ENCODE measurements around the gene ME3. TPM values are rescaled to one million over a fixed set of nuclear protein-coding genes. Genes with fewer than 3 reads are reported as not detected.

Gene ME3
- polyA plus RNA-seq, 1 experiment = 7.1 TPM

DNA sequence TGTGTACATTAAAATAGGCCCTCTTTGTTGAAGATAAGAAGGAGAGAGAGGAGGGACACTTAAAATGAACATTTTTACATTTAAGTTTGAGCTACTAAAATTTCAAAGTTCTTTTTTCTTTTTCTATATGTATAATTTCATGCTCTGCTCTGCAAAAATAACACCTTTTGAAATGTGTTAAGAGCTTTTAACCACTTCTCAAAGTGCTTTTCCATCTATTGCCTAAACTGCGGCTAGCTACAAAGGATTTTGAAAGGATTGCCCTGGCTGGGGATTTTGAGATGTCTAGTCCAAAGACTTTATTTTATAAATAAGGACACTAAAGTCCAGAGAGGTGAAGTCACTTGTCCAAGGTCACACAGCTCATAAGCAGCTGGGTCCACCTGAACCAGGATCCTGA, 159.3 kb downstream of the ME3 start:
- Histone ChIP-seq H3K4me3 (ENCODE audit: low read depth, low read length) (no peak overlapping the region), H3K27ac (ENCODE audit: low read depth, low read length) (no peak overlapping the region), H3K27me3 (ENCODE audit: control insufficient read depth, insufficient read depth, low read length) (no peaks in the 10 kb centered on the region), H3K9me3 (ENCODE audit: control insufficient read depth, insufficient read depth, low read length) (peaks cover 4% of the 10 kb centered on the region; the same call in 1 of the 2 replicates)
- CTCF ChIA-PET = interaction anchor here (1.5 kb wide), 1 partner anchor 95 kb away, joined by 7 read pairs; no protein-coding TSS in a partner anchor
- POLR2A ChIA-PET = no interaction called here
- TF ChIP-seq, protein P1, sequence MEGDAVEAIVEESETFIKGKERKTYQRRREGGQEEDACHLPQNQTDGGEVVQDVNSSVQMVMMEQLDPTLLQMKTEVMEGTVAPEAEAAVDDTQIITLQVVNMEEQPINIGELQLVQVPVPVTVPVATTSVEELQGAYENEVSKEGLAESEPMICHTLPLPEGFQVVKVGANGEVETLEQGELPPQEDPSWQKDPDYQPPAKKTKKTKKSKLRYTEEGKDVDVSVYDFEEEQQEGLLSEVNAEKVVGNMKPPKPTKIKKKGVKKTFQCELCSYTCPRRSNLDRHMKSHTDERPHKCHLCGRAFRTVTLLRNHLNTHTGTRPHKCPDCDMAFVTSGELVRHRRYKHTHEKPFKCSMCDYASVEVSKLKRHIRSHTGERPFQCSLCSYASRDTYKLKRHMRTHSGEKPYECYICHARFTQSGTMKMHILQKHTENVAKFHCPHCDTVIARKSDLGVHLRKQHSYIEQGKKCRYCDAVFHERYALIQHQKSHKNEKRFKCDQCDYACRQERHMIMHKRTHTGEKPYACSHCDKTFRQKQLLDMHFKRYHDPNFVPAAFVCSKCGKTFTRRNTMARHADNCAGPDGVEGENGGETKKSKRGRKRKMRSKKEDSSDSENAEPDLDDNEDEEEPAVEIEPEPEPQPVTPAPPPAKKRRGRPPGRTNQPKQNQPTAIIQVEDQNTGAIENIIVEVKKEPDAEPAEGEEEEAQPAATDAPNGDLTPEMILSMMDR (IDR thresholded peaks at IDR 0.05; ENCODE audit: low read depth, low read length) = no peak
- no peak for DNase-seq (ENCODE audit: low read depth, low spot score)

DNA sequence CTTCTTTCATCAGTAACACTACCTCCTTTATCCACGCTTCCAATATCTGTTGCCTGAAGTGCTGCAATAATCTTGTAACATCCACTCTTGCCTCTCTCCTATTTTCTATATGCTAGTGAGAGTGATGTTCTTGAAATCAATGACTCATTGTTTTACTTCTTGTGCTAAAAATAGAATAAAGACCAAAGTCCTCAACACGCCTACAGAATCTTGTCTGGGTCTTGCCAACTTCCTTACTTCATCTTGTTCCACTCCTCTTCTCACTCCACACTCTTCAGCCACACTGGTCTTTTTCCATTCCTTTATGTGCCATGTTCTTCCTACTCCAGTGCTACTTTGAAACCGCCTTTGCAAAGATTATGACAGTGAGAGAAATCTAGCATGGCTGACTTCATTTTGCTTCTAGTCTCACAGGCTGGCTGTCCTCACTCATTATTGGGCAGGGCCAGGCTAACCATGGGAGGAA, 161.3 kb downstream of the ME3 start:
- no peaks in the 10 kb centered on the region for H3K27me3 ChIP-seq (ENCODE audit: control insufficient read depth, insufficient read depth, low read length)
- DNase-seq (ENCODE audit: low read depth, low spot score) = no peak
- TF ChIP-seq, protein P1 (IDR thresholded peaks at IDR 0.05; ENCODE audit: low read depth, low read length) = no peak
- CTCF ChIA-PET = no interaction called here
- H3K4me3 ChIP-seq (ENCODE audit: low read depth, low read length) = no peak overlapping the region
- no peak overlapping the region for H3K27ac ChIP-seq (ENCODE audit: low read depth, low read length)
- H3K9me3 ChIP-seq (ENCODE audit: control insufficient read depth, insufficient read depth, low read length) = peaks cover 4% of the 10 kb centered on the region; the same call in 1 of the 2 replicates
- POLR2A ChIA-PET = no interaction called here

DNA sequence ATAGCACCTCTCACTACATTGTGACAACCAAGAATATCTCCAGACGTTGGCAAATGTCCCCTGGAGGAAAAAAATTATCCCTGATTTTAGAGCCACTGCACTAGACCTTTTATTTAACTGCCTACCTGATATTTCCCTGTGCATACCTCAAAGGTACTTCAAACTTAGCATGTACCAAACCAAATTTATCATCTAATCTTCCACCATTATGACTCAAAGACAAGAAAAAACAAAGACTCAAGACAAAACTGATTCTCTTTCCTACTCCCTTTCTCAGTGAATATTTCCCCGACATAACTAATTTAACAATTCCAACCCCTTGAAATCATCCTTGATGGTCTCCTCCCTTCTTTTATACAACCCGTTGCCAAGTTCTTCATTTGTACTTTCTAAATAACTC, 161.7 kb downstream of the ME3 start:
- H3K27ac ChIP-seq (ENCODE audit: low read depth, low read length) = no peak overlapping the region
- ChIA-PET CTCF (no interaction called here), POLR2A (no interaction called here)
- TF ChIP-seq, protein P1 (IDR thresholded peaks at IDR 0.05; ENCODE audit: low read depth, low read length) = no peak
- H3K4me3 ChIP-seq (ENCODE audit: low read depth, low read length) = no peak overlapping the region
- H3K9me3 ChIP-seq (ENCODE audit: control insufficient read depth, insufficient read depth, low read length) = peaks cover 4% of the 10 kb centered on the region; the same call in 1 of the 2 replicates
- no peak for DNase-seq (ENCODE audit: low read depth, low spot score)
- no peaks in the 10 kb centered on the region for H3K27me3 ChIP-seq (ENCODE audit: control insufficient read depth, insufficient read depth, low read length)

DNA sequence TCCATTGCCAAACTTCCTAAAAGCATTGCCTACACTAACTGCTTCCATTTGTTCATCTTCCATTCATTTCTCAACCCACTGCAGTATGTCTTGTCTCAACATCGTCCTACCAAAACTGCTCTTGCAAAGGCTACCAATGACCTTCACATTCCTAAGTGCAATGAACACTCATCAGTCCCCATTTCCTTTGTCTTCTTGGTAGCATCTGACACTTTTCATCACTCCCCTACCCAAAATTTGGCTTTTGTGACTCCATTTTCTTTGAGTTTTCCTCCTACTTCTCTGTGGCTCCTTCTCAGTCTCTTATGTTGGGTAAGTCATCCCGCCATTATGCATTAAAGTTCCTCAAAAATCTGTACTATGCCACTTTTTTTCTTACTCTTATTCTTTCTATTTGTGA, 162.3 kb downstream of the ME3 start:
- Histone ChIP-seq H3K27me3 (ENCODE audit: control insufficient read depth, insufficient read depth, low read length) (no peaks in the 10 kb centered on the region), H3K27ac (ENCODE audit: low read depth, low read length) (no peak overlapping the region), H3K4me3 (ENCODE audit: low read depth, low read length) (no peak overlapping the region), H3K9me3 (ENCODE audit: control insufficient read depth, insufficient read depth, low read length) (peaks cover 4% of the 10 kb centered on the region; the same call in 1 of the 2 replicates)
- ChIA-PET CTCF (no interaction called here), POLR2A (no interaction called here)
- TF ChIP-seq, protein P1 (IDR thresholded peaks at IDR 0.05; ENCODE audit: low read depth, low read length) = no peak
- DNase-seq (ENCODE audit: low read depth, low spot score) = no peak

DNA sequence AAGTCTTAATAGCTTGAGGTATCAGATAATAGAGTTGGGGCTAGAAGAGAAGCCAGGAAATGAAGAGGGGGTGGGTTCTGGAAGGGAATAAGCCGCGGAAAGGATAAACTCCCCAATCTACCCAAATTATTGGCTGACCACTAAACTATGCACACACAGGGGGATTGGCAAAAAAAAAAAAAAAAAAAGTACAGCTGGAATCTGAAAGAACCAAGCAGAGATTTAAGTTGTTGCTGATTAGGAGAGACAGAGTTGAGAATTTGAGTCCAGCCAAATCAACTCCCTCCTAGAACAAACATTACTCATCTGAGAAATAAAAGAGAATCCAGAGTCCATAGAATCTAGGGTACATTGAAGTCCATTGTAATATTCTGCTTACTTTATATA, 162.8 kb downstream of the ME3 start:
- POLR2A ChIA-PET = no interaction called here
- TF ChIP-seq, protein P1 (IDR thresholded peaks at IDR 0.05; ENCODE audit: low read depth, low read length) = no peak
- no peak overlapping the region for H3K27ac ChIP-seq (ENCODE audit: low read depth, low read length)
- CTCF ChIA-PET = no interaction called here
- DNase-seq (ENCODE audit: low read depth, low spot score) = no peak
- peaks cover 4% of the 10 kb centered on the region; the same call in 1 of the 2 replicates for H3K9me3 ChIP-seq (ENCODE audit: control insufficient read depth, insufficient read depth, low read length)
- H3K4me3 ChIP-seq (ENCODE audit: low read depth, low read length) = no peak overlapping the region
- no peaks in the 10 kb centered on the region for H3K27me3 ChIP-seq (ENCODE audit: control insufficient read depth, insufficient read depth, low read length)
